Stimulated activated CD4-positive, alpha-beta T cell treated with anti-CD3 and anti-CD28 coated beads, TNF-alpha, amount 100 ng/mL, for 1 hour (primary cell): Measurements from ENCODE around the gene ENPEP.
"Not testable (repeated sequence)": the region's sequence is repeated elsewhere in the genome, so short reads cannot be mapped to it uniquely, and the experiment has no call there.

Experiments
- DNase-seq, 3 donors: peaks; one replicate each; pipeline ENCODE4 v3.0.0-alpha.2; 2020; ENCODE audit warnings: low read depth in 3 of 3, low spot score in 1 of 3

Gene ENPEP, protein sequence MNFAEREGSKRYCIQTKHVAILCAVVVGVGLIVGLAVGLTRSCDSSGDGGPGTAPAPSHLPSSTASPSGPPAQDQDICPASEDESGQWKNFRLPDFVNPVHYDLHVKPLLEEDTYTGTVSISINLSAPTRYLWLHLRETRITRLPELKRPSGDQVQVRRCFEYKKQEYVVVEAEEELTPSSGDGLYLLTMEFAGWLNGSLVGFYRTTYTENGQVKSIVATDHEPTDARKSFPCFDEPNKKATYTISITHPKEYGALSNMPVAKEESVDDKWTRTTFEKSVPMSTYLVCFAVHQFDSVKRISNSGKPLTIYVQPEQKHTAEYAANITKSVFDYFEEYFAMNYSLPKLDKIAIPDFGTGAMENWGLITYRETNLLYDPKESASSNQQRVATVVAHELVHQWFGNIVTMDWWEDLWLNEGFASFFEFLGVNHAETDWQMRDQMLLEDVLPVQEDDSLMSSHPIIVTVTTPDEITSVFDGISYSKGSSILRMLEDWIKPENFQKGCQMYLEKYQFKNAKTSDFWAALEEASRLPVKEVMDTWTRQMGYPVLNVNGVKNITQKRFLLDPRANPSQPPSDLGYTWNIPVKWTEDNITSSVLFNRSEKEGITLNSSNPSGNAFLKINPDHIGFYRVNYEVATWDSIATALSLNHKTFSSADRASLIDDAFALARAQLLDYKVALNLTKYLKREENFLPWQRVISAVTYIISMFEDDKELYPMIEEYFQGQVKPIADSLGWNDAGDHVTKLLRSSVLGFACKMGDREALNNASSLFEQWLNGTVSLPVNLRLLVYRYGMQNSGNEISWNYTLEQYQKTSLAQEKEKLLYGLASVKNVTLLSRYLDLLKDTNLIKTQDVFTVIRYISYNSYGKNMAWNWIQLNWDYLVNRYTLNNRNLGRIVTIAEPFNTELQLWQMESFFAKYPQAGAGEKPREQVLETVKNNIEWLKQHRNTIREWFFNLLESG

DNA sequence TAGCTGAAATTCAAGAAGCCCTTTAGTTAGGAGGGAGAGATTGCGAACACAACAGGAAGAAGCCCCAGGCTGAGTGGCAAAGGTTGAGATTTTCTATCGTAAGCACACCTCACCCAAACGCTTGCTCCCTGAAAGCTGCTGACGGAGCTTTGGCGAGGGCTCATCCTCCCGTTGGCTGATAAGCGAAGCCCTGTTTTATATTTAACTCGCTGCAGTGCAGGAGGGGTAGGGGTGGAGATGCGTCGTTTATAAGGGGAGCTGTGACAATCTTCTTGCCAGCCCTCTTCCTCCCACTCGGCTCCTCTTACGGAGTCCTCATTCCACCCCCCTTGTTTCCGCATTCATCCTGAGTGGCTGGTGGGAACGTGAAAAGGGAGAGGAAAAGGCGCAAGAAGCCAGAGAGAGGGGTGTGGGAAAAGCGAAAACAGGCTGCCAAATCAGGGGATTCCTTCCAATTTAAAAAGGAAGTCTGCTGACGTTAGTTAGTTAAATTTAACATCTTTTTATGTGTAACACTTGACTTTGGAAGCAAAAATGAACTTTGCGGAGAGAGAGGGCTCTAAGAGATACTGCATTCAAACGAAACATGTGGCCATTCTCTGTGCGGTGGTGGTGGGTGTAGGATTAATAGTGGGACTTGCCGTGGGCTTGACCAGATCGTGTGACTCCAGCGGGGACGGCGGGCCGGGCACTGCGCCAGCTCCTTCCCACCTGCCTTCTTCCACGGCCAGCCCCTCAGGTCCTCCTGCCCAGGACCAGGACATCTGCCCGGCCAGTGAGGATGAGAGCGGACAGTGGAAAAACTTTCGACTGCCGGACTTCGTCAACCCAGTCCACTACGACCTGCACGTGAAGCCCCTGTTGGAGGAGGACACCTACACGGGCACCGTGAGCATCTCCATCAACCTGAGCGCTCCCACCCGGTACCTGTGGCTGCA, at the start of gene ENPEP:
Gene ENPEP, plus strand, starts transcription at position 275 of the 938 bp plus-strand sequence. Its CDS starts 260 bp downstream, at position 535.
- no peak for DNase-seq

DNA sequence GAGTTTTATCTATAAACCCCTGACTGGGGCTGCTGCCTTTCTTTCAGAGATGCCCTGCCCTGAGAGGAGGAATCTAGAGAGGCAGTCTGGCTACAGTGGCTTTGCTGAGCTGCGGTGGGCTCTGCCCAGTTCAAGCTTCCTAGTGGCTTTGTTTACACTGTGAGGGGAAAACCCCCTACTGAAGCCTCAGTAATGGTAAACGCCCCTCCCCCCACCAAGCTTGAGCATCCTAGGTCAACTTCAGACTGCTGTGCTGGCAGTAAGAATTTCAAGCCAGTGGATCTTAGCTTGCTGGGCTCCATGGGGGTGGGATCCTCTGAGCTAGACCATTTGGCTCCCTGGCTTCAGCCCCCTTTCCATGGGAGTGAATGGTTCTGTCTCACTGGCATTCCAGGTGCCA, 44.1 kb upstream of the ENPEP start:
- not testable (repeated sequence) for DNase-seq

GRCh38 chr4:110437292-110437691, 38.7 kb upstream of the ENPEP start:
- DNase-seq: not testable (repeated sequence)

- DNase-seq: not testable (repeated sequence)
These were observed 36.7 kb upstream of the ENPEP start for GRCh38 chr4:110439209-110439608.

DNA sequence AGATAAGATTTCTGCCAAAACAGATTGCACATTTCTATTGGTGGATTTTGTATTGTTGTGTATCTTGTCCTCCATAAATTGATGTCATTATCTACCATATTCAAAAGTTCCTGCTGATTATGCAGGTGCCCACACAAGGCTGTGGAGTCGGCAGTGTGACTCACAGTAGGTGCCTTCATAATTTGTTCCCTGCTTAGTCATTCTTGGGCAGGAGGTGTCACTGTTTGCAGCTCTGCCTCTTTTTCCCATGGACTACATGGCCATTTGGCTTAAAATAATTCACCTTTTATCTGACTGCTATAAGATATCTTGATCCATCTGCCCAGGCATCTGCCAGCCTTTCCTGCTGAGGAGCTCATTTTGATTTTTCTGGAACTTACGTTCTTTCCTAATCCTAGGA, 33.6 kb upstream of the ENPEP start:
- DNase-seq: no peak

GRCh38 chr4:110442788-110443187, 33.2 kb upstream of the ENPEP start:
- no peak for DNase-seq

DNA sequence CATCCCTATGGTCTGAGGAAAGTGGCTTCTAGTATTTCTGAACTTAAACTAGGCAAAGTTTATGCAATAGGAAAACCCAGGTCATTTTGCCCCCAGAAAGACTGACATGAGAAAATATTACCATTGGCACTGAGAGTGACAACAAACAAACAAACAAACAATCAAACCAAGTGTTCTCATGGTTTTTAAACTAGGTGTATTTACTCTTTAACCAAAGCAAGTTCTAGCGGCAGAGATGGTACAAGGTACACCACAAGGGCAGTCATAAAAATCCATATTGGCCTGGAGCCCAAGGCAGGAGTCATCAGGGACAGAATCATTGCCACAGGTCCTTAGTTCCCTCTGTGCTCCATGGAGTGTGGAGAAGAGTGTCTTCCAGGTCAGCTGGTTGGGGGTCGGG, 26.0 kb upstream of the ENPEP start:
- no peak for DNase-seq

GRCh38 chr4:110452546-110452945, 23.4 kb upstream of the ENPEP start:
- no peak for DNase-seq

DNA sequence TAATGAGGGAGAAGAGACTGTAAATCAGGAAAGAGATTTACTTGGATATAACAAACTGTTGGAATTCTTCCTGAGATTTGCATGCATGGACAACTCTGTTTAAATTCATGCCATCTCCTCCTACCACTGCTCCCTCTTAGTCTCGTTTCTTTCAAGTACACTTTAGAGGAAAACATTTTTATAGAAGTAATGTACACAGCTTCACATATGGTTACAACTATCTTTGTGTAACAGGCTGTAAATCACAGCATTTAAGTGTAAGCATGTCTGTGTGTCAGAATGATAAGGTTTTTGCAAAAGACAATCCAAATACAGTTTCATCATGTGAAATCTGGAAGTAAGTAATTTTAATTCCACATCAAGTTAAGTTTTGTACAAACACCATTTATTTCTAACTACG, 21.5 kb upstream of the ENPEP start:
- DNase-seq: no peak

DNA sequence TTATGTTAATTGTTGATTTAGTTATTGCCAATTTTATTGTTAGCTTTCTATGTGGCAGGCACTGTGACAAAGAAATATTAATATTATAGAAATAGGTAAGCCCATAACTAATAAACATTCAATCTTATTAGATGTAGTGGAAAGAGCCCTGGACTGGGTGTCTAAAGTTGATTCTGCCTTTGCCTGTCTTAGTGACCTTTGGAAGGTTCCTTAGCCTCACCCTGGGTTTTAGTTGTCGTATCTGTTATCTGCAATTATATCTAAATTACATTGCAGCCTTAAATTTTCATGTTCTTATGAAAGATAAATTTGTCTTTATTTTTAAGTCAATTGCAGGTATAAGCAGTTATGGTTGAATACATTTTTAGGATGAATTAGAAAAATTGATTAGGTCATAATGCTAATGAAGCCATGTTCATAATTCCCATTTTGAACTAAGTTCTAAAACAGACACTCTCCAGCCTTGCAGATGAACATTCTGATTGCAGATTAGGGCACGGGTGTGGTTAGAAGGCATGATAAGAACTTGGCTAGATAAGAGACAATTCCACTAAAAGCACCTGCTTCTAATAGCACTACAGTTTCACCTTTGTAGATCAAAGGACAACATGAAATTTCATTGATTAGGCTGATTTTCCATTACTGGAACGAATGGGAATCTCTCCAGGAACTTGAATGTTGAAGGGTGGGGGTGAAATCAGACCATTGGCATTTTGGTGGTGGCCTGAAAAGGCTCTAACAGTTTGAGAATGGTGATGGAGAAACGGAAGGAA, 17.3 kb upstream of the ENPEP start:
- no peak for DNase-seq

DNA sequence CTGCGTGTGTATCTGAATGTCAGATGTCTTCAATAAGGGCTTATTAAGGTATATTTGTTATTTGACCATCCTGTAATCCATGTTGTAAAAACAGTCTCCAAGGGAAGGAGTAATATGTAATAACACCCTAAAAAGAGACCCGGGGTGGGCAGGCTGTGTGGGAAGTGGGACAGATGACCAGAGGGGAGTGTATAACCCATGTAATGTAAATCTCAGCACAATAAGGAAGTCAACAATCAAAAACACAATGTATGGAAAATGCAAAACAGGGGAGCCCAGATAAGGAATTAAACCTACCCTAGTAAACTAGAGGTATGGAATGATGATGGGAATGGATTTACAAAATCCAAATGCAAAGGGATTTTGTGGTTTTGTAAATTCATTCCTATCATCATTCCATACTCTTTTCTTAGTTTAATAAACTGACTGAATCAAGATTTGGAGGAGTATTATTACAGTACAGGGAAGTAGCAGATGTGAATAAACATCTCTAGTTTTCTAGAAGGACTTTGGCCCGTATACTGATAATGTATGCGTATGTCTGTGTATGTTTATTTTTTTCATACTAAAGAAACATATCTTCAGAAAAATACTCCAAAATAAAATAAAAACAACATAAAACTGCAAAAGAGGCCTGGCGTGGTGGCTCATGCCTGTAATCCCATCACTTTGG, 15.7 kb upstream of the ENPEP start:
- DNase-seq: no peak

DNA sequence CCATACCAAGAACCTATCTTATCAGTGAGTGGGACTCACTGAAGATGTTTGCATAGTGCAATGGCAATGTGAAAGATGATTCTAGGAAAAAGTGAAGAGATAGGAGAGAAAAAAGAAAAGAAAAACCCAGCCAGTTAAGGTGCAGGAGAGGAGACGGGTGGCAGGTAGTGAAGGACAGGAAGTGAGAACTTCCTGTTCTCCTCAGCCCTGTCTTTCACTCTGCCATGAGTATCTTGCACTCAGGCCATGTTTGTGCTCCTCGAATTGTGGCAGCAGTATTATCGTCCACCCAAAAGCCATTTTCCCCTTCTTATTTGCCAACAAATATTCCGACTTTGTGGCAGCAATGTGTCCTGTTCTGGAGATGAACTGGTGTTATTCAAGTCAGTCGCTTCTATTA, 8.6 kb upstream of the ENPEP start:
- DNase-seq: no peak

DNA sequence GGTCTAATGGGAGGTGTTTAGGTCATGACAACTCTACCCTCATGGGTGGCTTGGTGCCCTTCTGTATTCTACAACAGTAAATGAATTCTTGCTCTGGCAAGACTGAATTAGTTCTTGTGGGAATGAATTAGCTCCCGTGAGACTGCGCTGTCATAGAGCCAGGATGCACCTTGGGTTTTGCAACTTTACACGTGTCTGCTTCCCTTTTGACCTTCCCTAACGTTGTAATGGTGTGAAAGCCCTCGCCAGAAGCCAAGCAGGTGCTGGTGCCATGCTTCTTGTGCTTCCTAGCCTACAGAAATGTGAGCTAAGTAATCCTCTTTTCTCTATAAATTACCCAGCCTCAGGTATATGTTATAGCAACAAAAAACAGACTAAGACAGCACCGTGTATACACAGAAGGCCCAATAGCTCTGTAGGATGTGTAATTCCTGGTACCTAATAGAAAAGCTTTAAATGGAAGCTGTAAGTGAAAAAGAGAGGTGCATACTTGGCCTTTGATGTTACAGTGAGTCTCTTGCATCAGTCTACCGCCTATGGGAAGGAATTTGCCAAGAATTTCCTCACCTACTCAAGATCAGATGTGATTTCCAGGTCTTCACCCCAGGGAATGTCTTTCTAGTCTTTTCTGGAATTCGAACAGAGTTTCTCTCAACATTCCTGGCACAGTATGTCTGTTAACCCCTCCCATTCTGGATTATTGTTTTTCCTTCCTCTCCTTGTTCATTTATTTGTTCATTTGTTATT, 3.2 kb upstream of the ENPEP start:
- no peak for DNase-seq

DNA sequence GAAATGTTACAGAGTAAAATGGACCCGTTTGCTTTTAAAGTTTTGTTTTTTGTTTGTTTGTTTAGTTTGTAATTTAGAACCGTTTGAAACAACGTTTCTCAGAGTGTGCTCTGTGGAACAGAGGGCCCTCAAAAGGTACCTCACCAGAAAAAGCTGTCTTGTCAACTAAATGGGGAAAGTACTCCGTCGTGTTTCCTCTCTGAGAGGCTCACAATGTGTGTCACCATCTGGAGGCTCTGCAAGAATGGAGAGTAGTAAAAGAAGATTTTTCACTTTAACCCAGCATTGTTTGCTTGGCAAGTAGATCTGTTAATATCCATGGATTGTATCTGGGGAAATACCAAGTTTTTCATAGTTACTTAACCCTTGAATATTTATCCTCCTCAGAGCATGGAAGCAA, 1.5 kb upstream of the ENPEP start:
- no peak for DNase-seq

DNA sequence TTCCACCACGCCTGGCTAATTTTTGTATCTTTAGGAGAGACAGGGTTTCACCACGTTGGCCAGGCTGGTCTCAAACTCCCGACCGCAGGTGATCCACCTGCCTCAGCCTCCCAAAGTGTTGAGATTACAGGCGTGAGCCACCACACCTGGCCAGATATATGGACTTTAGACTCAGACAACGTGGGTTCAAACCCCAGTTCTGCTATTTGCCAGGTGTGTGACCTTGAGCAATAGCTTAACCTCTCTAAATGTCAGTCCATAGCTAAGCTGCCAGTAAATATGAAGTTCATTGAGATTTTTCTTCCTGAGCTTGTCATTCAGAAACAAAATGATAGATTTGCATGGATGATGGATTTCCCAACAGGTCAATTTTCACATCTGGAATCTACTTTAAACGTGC, 875 bp upstream of the ENPEP start:
- DNase-seq: not testable (repeated sequence)

DNA sequence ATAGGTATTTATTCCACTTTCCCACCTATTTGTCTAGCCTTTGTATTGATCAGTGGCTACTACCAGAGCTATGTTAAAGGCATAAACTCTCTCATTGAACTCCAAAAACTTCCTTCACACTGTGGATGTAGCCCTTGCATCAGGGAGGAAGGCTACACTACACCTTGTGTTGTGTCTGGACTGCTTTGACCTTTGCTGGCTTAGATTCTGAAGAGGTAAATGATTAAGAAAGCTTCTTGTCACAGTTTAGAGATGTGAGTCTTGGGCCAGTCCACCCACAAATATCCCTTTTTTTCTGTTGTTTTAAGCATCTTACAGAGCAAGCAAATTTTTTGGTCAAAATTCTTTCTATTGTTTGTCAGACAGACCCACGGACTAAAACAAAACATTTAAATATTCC, 1.9 kb downstream of the ENPEP start:
- DNase-seq: no peak

DNA sequence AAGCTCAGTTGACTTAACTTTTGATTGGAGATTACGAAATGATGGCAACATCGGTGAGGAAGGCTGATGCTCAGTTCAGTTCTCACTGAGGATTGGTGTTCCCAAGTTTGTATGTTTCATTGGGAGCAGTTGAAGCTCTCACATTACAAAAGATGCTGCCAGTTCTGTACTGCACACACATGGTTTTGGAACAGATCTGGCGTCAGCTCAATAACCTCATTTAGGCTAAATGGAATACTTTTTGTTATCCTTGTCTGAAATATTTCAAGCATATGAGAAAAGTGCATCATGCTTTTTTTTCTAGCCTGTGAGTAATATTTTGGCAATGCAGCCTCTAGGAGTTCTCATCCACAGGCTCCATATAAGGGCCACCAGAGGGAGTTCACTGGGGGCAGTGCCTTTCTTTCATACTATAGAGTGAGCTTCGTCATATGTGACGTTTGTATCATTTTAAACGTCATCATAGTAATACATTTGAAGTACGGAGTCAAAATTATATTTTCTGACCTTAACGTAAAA, 4.1 kb downstream of the ENPEP start:
- DNase-seq: no peak

- no peak for DNase-seq
These were observed 4.9 kb downstream of the ENPEP start for GRCh38 chr4:110480746-110481271.
